Testis (tissue), 3 donors: ENCODE data around the gene ARMC3. TPM values are rescaled to one million over a fixed set of nuclear protein-coding genes. Genes with fewer than 3 reads are reported as not detected.

ENCODE experiments used
- DNase-seq: peaks from one replicate; pipeline ENCODE4 v3.0.0-alpha.2; 2019
- H3K27ac ChIP-seq, 2 donors: fragments of 200-600 bp; sonication (generic); one replicate each; pipeline ENCODE4 v1.5.1; 2019
- H3K27me3 ChIP-seq: fragments of 200-600 bp; sonication (generic); one replicate; pipeline ENCODE4 v1.5.1; 2019
- H3K36me3 ChIP-seq: fragments of 200-600 bp; sonication (generic); one replicate; pipeline ENCODE4 v1.5.1; 2017; ENCODE audit warnings: low read depth; ENCODE audit errors: missing control alignments
- H3K4me1 ChIP-seq: fragments of 200-600 bp; sonication (generic); one replicate; pipeline ENCODE4 v1.5.1; 2019
- H3K4me3 ChIP-seq, 2 donors: fragments of 200-600 bp; sonication (generic); one replicate each; pipeline ENCODE4 v1.5.1; 2017 to 2019
- H3K9me3 ChIP-seq: fragments of 200-600 bp; sonication (generic); one replicate; pipeline ENCODE4 v1.5.1; 2017
- CTCF ChIP-seq, 3 experiments: fragments of 450-650 bp in 2 of 3; fragments of 200-600 bp in 1 of 3; sonication (generic) in 1 of 3; IDR thresholded peaks; one replicate each; pipeline ENCODE4 v1.5.1; 2016 to 2019; ENCODE audit warnings: antibody characterized with exemption in 3 of 3, mild to moderate bottlenecking in 2 of 3, moderate library complexity in 1 of 3
- POLR2A ChIP-seq: fragments of 450-650 bp; IDR thresholded peaks from one replicate; pipeline ENCODE4 v1.6.1; 2017; ENCODE audit warnings: antibody characterized with exemption, mild to moderate bottlenecking, moderate library complexity
- WGBS, 2 donors: methylation state at CpG; one replicate each; pipeline ENCODE4 v1.1.5; 2018; 5-methylcytosine and 5-hydroxymethylcytosine counted together
- intact Hi-C: fragments of 100-400 bp; cut with DNase I; formaldehyde crosslinking; loops from one replicate; pipeline ENCODE4 v1.15.1; 2023; ENCODE audit warnings: low total_unique reads
- polyA plus RNA-seq: library from polyadenylated mRNA; stranded (reverse); fragments of 350-450 nt; fragmentation: Illumina TruSeq; extraction: RNeasy Lipid Tissue Mini Kit (QIAGEN cat#74804); gene quantifications from one replicate; pipeline ENCODE4 v1.2.3, GENCODE V29; 2014; ENCODE audit warnings: low read depth, low replicate concordance; ENCODE audit not compliant: insufficient read depth
- total RNA-seq, 2 donors: library from RNA; depleted of rRNA; stranded (reverse); fragments of >200 nt; gene quantifications; one replicate each; pipeline ENCODE4 v1.2.3, GENCODE V29; 2016

Gene ARMC3
- total and polyA plus RNA-seq, 3 donors from 2014 or later = 20.3 to 63.9 (median 39.2) TPM

- no peaks in the 10 kb centered on the region for H3K36me3 ChIP-seq
- H3K4me3 ChIP-seq = no peak overlapping the region
- TF ChIP-seq CTCF (IDR thresholded peaks at IDR 0.05) = no peak
- TF ChIP-seq POLR2A = no peak
- intact Hi-C loops = no loop called here
- 70 to 75% methylated on average over 3 of the region's 3 CpGs for WGBS, 2 donors
- H3K4me1 ChIP-seq = no peaks in the 10 kb centered on the region
- H3K27me3 ChIP-seq = no peaks in the 10 kb centered on the region
- DNase-seq = no peak
- H3K9me3 ChIP-seq = no peaks in the 10 kb centered on the region
- H3K27ac ChIP-seq = no peak overlapping the region
Observed at GRCh38 chr10:23056186-23056579, 128.3 kb downstream of the ARMC3 start.

GRCh38 chr10:23058366-23058765 is 130.5 kb downstream of the ARMC3 start:
- no peak for TF ChIP-seq POLR2A
- TF ChIP-seq CTCF (IDR thresholded peaks at IDR 0.05) = no peak
- intact Hi-C loops = no loop called here
- H3K36me3 ChIP-seq = no peaks in the 10 kb centered on the region
- no peak overlapping the region for H3K4me3 ChIP-seq
- 49 to 65% methylated on average over 3 of the region's 3 CpGs for WGBS, 2 donors
- no peak for DNase-seq
- no peaks in the 10 kb centered on the region for H3K9me3 ChIP-seq
- H3K27me3 ChIP-seq = no peaks in the 10 kb centered on the region
- H3K4me1 ChIP-seq = no peaks in the 10 kb centered on the region
- H3K27ac ChIP-seq = no peak overlapping the region

GRCh38 chr10:23060918-23061317 is 133.1 kb downstream of the ARMC3 start:
- WGBS, 2 donors = 43 to 61% methylated on average over 2 of the region's 2 CpGs
- DNase-seq = no peak
- intact Hi-C loops = no loop called here

GRCh38 chr10:23063045-23063972 is 135.5 kb downstream of the ARMC3 start:
- H3K4me3 ChIP-seq = no peak overlapping the region
- H3K9me3 ChIP-seq = no peaks in the 10 kb centered on the region
- H3K27me3 ChIP-seq = no peaks in the 10 kb centered on the region
- no peak for DNase-seq
- H3K27ac ChIP-seq = no peak overlapping the region
- H3K4me1 ChIP-seq = no peaks in the 10 kb centered on the region
- no peaks in the 10 kb centered on the region for H3K36me3 ChIP-seq
- no peak for TF ChIP-seq CTCF (IDR thresholded peaks at IDR 0.05)
- TF ChIP-seq POLR2A = no peak
- 54 to 58% methylated on average over 20 of the region's 20 CpGs for WGBS, 2 donors
- intact Hi-C loops = no loop called here

More at GRCh38 chr10:23060918-23061317, 133.1 kb downstream of the ARMC3 start:
- no peaks in the 10 kb centered on the region for H3K36me3 ChIP-seq
- H3K27ac ChIP-seq = no peak overlapping the region
- no peaks in the 10 kb centered on the region for H3K4me1 ChIP-seq
- no peaks in the 10 kb centered on the region for H3K27me3 ChIP-seq
- H3K4me3 ChIP-seq = no peak overlapping the region
- TF ChIP-seq POLR2A = no peak
- no peak for TF ChIP-seq CTCF (IDR thresholded peaks at IDR 0.05)
- no peaks in the 10 kb centered on the region for H3K9me3 ChIP-seq
